Tibial nerve (tissue), 4 donors: Measurements from ENCODE around the gene MAPKAP1. TPM values are rescaled to one million over a fixed set of nuclear protein-coding genes. Genes with fewer than 3 reads are reported as not detected.

Experiments used
- DNase-seq, 2 donors: peaks; one replicate each; pipeline ENCODE4 v3.0.0-alpha.2; 2019; ENCODE audit warnings: low spot score in 2 of 2
- H3K27ac ChIP-seq, 4 donors: fragments of 200-600 bp; sonication (generic) in 3 of 4; one replicate each; pipeline ENCODE4 v1.5.1; 2017 to 2019; ENCODE audit warnings: mild to moderate bottlenecking in 1 of 4
- H3K27me3 ChIP-seq, 2 donors: fragments of 200-600 bp; sonication (generic) in 1 of 2; one replicate each; pipeline versions ENCODE4 v1.5.1 to v1.6.0; 2017 to 2019
- H3K36me3 ChIP-seq, 3 donors: fragments of 200-600 bp; sonication (generic); one replicate each; pipeline ENCODE4 v1.5.1; 2018 to 2019
- H3K4me1 ChIP-seq, 4 donors: fragments of 200-600 bp; sonication (generic) in 3 of 4; one replicate each; pipeline ENCODE4 v1.5.1; 2017 to 2019
- H3K4me3 ChIP-seq, 4 donors: fragments of 200-600 bp; sonication (generic) in 3 of 4; one replicate each; pipeline ENCODE4 v1.5.1; 2017 to 2019; ENCODE audit warnings: mild to moderate bottlenecking in 1 of 4, moderate library complexity in 1 of 4
- H3K9me3 ChIP-seq, 4 donors: fragments of 200-600 bp; sonication (generic) in 3 of 4; one replicate each; pipeline ENCODE4 v1.5.1; 2017 to 2019
- CTCF ChIP-seq, 5 experiments: fragments of 200-600 bp in 3 of 5; fragments of 450-650 bp in 2 of 5; sonication (generic) in 3 of 5; IDR thresholded peaks; one replicate each; pipeline ENCODE4 v1.5.1; 2016 to 2019; ENCODE audit warnings: antibody characterized with exemption in 5 of 5, mild to moderate bottlenecking in 3 of 5, moderate library complexity in 2 of 5
- EP300 ChIP-seq, 2 donors: sonication (generic); formaldehyde crosslinking; IDR thresholded peaks; one replicate each; pipeline ENCODE4 v1.6.1; 2017; ENCODE audit warnings: antibody characterized with exemption in 2 of 2, mild to moderate bottlenecking in 1 of 2
- POLR2A ChIP-seq, 2 donors: fragments of 450-650 bp; IDR thresholded peaks; one replicate each; pipeline ENCODE4 v1.6.1; 2017; ENCODE audit warnings: antibody characterized with exemption in 2 of 2, mild to moderate bottlenecking in 2 of 2, moderate library complexity in 2 of 2
- WGBS, 2 donors: methylation state at CpG; one replicate each; pipeline ENCODE4 v1.1.5; 2018; 5-methylcytosine and 5-hydroxymethylcytosine counted together
- total RNA-seq, 4 donors: library from RNA; depleted of rRNA; stranded (reverse); fragments of >200 nt; gene quantifications; one replicate each; pipeline ENCODE4 v1.1.0, GENCODE V29; 2016

MAPKAP1 gene
- total RNA-seq, 4 donors from 2014 or later, result 61.4 to 111 (median 92.7) TPM

GRCh38 chr9:125548141-125548540 is 158.9 kb downstream of the MAPKAP1 start:
- DNase-seq, result no peak
- Histone ChIP-seq H3K27ac (no peak overlapping the region), H3K27me3 (no peaks in the 10 kb centered on the region), H3K4me3 (no peak overlapping the region), H3K9me3 (no peaks in the 10 kb centered on the region), H3K4me1 (peaks cover 0 to 51% (median 6%) of the 10 kb centered on the region in 4 donors), H3K36me3 (no peaks in the 10 kb centered on the region)
- TF ChIP-seq CTCF (IDR thresholded peaks at IDR 0.05) (no peak), EP300 (IDR thresholded peaks at IDR 0.05) (no peak), POLR2A (IDR thresholded peaks at IDR 0.05) (no peak)
- WGBS, 2 donors, result 79 to 90% methylated on average over 5 of the region's 5 CpGs

GRCh38 chr9:125547368-125547767 is 159.6 kb downstream of the MAPKAP1 start:
- Histone ChIP-seq H3K27me3 (no peaks in the 10 kb centered on the region), H3K27ac (no peak overlapping the region), H3K4me3 (no peak overlapping the region), H3K36me3 (no peaks in the 10 kb centered on the region), H3K4me1 (peaks cover 0 to 51% (median 6%) of the 10 kb centered on the region in 4 donors), H3K9me3 (no peaks in the 10 kb centered on the region)
- TF ChIP-seq CTCF (IDR thresholded peaks at IDR 0.05) (no peak), EP300 (IDR thresholded peaks at IDR 0.05) (no peak), POLR2A (IDR thresholded peaks at IDR 0.05) (no peak)
- DNase-seq, result no peak
- WGBS, 2 donors, result 91 to 93% methylated on average over 7 of the region's 7 CpGs

- no peak for DNase-seq
- Histone ChIP-seq H3K4me1 (peaks cover 0 to 37% (median 6%) of the 10 kb centered on the region in 4 donors), H3K36me3 (peaks cover 0 to 5% (median 0%) of the 10 kb centered on the region in 3 donors), H3K9me3 (no peaks in the 10 kb centered on the region), H3K27me3 (no peaks in the 10 kb centered on the region), H3K4me3 (no peak overlapping the region), H3K27ac (no peak overlapping the region)
- TF ChIP-seq POLR2A (IDR thresholded peaks at IDR 0.05) (no peak), EP300 (IDR thresholded peaks at IDR 0.05) (no peak), CTCF (IDR thresholded peaks at IDR 0.05) (no peak)
- WGBS, 2 donors, result 95% methylated on average over 13 of the region's 13 CpGs
Observed at GRCh38 chr9:125545845-125546244, 161.2 kb downstream of the MAPKAP1 start.

GRCh38 chr9:125544988-125545651 is 161.9 kb downstream of the MAPKAP1 start:
- 63 to 66% methylated on average over 13 of the region's 13 CpGs for WGBS, 2 donors
- DNase-seq, result no peak
- Histone ChIP-seq H3K36me3 (peaks cover 0 to 5% (median 0%) of the 10 kb centered on the region in 3 donors), H3K4me1 (peaks cover 0 to 30% (median 2%) of the 10 kb centered on the region in 4 donors), H3K4me3 (no peak overlapping the region), H3K9me3 (no peaks in the 10 kb centered on the region), H3K27me3 (no peaks in the 10 kb centered on the region), H3K27ac (no peak overlapping the region)
- TF ChIP-seq CTCF (IDR thresholded peaks at IDR 0.05), result no peak
- TF ChIP-seq EP300 (IDR thresholded peaks at IDR 0.05), result no peak
- no peak for TF ChIP-seq POLR2A (IDR thresholded peaks at IDR 0.05)

- H3K4me3 ChIP-seq, result no peak overlapping the region
- TF ChIP-seq POLR2A (IDR thresholded peaks at IDR 0.05), result no peak
- no peak for TF ChIP-seq EP300 (IDR thresholded peaks at IDR 0.05)
- no peak for TF ChIP-seq CTCF (IDR thresholded peaks at IDR 0.05)
- no peak for DNase-seq
- no peaks in the 10 kb centered on the region for H3K9me3 ChIP-seq
- H3K4me1 ChIP-seq, result peaks cover 0 to 24% (median 0%) of the 10 kb centered on the region in 4 donors
- no peaks in the 10 kb centered on the region for H3K27me3 ChIP-seq
- 90 to 94% methylated on average over 4 of the region's 4 CpGs for WGBS, 2 donors
- no peak overlapping the region for H3K27ac ChIP-seq
- peaks cover 0 to 5% (median 0%) of the 10 kb centered on the region in 3 donors for H3K36me3 ChIP-seq
Observed at GRCh38 chr9:125544484-125544883, 162.5 kb downstream of the MAPKAP1 start.
